Mucosa of descending colon (tissue), 3 donors: ENCODE results near the gene TRPM3. TPM values are rescaled to one million over a fixed set of nuclear protein-coding genes. Genes with fewer than 3 reads are reported as not detected.

Experiments used
- ATAC-seq: fragments of 200-7000 bp; cut with Tn5 transposase; one replicate; pipeline ENCODE4 v1.9.1; 2020; ENCODE audit warnings: mild to moderate bottlenecking, moderate library complexity
- DNase-seq, 3 donors: peaks; one replicate each; pipeline ENCODE4 v3.0.0-alpha.2; 2020
- H3K36me3 ChIP-seq: fragments of 200-600 bp; one replicate; pipeline ENCODE4 v1.8.0; 2021; ENCODE audit warnings: low read depth, mild to moderate bottlenecking
- H3K4me1 ChIP-seq: fragments of 200-600 bp; one replicate; pipeline ENCODE4 v1.8.0; 2021; ENCODE audit warnings: low read depth, mild to moderate bottlenecking
- H3K4me3 ChIP-seq: fragments of 200-600 bp; one replicate; pipeline ENCODE4 v1.8.0; 2021; ENCODE audit warnings: mild to moderate bottlenecking
- H3K9me3 ChIP-seq: fragments of 200-600 bp; one replicate; pipeline ENCODE4 v1.8.0; 2021; ENCODE audit warnings: mild to moderate bottlenecking
- intact Hi-C, 2 donors: fragments of 100-400 bp; cut with DNase I in 1 of 2; cut with micrococcal nuclease in 1 of 2; formaldehyde crosslinking; loops; one replicate each; pipeline versions ENCODE4 v1.11.0 to v1.11.1; 2022; cut with DNase I, micrococcal nuclease
- total RNA-seq, 3 donors: library from RNA; stranded (reverse); fragmentation: NEBNext Ultra II Directional in 2 of 3; extraction: Animal tissue kit (Norgen Biotek cat#: 25700) in 2 of 3; gene quantifications; one replicate each; pipeline versions ENCODE4 v1.2.1 to v1.2.4, GENCODE V29; 2021 to 2023
- TF ChIP-seq, protein P1 (sequence below): fragments of 200-600 bp; IDR thresholded peaks from one replicate; pipeline ENCODE4 v1.8.0; 2022; ENCODE audit warnings: antibody characterized with exemption, mild to moderate bottlenecking
- donor health status: DM: no; HTN: no; CAD: no; lungs with moderate emphysema.
- donor health status: DM: no; HTN: no; CAD: no.
- donor health status: DM: no; HTN: yes; CAD: no.

TRPM3 gene
- total RNA-seq, 3 donors from 2014 or later = 0.29 to 0.55 (median 0.51) TPM

- ATAC-seq (no peak), DNase-seq (peak in 1 of 3 donors; percentile 5)
- no peak overlapping the region for H3K4me3 ChIP-seq
- no peaks in the 10 kb centered on the region for H3K4me1 ChIP-seq
- TF ChIP-seq, protein P1, sequence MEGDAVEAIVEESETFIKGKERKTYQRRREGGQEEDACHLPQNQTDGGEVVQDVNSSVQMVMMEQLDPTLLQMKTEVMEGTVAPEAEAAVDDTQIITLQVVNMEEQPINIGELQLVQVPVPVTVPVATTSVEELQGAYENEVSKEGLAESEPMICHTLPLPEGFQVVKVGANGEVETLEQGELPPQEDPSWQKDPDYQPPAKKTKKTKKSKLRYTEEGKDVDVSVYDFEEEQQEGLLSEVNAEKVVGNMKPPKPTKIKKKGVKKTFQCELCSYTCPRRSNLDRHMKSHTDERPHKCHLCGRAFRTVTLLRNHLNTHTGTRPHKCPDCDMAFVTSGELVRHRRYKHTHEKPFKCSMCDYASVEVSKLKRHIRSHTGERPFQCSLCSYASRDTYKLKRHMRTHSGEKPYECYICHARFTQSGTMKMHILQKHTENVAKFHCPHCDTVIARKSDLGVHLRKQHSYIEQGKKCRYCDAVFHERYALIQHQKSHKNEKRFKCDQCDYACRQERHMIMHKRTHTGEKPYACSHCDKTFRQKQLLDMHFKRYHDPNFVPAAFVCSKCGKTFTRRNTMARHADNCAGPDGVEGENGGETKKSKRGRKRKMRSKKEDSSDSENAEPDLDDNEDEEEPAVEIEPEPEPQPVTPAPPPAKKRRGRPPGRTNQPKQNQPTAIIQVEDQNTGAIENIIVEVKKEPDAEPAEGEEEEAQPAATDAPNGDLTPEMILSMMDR = no peak
- intact Hi-C loops = no loop called here
- H3K9me3 ChIP-seq = peaks cover 21% of the 10 kb centered on the region
- H3K36me3 ChIP-seq = no peaks in the 10 kb centered on the region
Measured at GRCh38 chr9:71003346-71003745, 118.1 kb downstream of the TRPM3 start.

DNA sequence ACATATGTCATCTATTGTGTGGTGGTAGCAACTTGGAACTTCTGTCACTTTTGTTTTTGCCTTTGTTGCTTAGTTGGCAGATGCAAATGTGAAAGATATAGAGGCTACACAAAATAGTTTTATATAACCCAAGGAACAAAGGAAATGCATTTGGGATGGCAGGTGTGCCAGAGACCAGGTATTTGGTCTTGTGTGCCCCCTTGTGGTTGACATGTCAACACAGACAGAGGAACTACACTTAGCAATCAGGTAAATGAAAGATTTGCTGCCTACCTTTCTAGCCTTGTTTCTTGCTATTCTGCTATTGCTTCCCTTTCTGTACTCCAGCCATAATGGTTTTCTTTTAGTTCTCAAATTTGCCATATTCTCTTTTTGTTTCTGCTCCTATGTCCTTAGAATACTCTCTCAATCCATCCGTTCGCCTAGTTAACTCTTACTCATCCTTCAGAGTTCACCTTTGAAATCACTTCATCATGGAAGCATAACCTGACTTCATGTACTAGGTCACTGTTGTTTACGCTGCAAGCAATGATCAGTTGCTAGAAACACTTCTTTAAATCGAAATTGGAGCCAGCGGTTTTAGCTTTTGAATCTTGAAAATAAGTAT, 119.5 kb downstream of the TRPM3 start:
- ATAC-seq (peak; percentile 63), DNase-seq (peak in 1 of 3 donors; percentile 63)
- intact Hi-C loops = no loop called here
- Histone ChIP-seq H3K36me3 (no peaks in the 10 kb centered on the region), H3K9me3 (peaks cover 21% of the 10 kb centered on the region), H3K4me1 (no peaks in the 10 kb centered on the region), H3K4me3 (no peak overlapping the region)
- TF ChIP-seq, protein P1 = no peak

- ATAC-seq = no peak
- Histone ChIP-seq H3K9me3 (no peaks in the 10 kb centered on the region), H3K4me3 (no peak overlapping the region), H3K4me1 (no peaks in the 10 kb centered on the region), H3K36me3 (no peaks in the 10 kb centered on the region)
- no peak for DNase-seq
- TF ChIP-seq, protein P1 = no peak
- intact Hi-C loops = no loop called here
Measured at GRCh38 chr9:70998962-70999361, 122.5 kb downstream of the TRPM3 start.

DNA sequence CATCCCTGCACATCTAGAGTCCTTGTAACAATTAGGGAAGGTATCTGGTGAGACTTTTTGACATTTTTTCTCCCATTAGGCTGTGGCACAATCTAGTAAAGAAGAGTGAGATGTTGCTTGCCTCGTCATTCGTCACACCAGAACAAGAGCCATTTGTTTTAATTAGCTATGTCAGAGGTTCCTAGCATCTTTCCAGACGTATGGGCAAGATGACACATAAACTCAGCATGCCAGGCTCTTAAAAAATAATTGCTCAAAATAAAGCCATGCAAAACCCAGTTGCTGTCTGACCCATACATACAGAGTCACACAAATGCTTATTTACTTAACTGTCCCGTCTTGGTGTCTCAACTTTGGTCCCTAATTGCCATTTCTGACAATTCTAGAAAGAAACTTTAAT, 125.9 kb downstream of the TRPM3 start:
- intact Hi-C loops = no loop called here
- no peaks in the 10 kb centered on the region for H3K9me3 ChIP-seq
- DNase-seq (no peak), ATAC-seq (no peak)
- no peaks in the 10 kb centered on the region for H3K4me1 ChIP-seq
- H3K4me3 ChIP-seq = no peak overlapping the region
- no peaks in the 10 kb centered on the region for H3K36me3 ChIP-seq
- TF ChIP-seq, protein P1 = no peak

- ATAC-seq (no peak), DNase-seq (no peak)
- TF ChIP-seq, protein P1 = no peak
- Histone ChIP-seq H3K4me1 (no peaks in the 10 kb centered on the region), H3K36me3 (no peaks in the 10 kb centered on the region), H3K4me3 (no peak overlapping the region), H3K9me3 (no peaks in the 10 kb centered on the region)
- intact Hi-C loops = no loop called here
Measured at GRCh38 chr9:70994582-70994981, 126.8 kb downstream of the TRPM3 start.

GRCh38 chr9:70988551-70988950, 132.9 kb downstream of the TRPM3 start:
- TF ChIP-seq, protein P1 = no peak
- DNase-seq (no peak), ATAC-seq (no peak)
- no peaks in the 10 kb centered on the region for H3K36me3 ChIP-seq
- no peak overlapping the region for H3K4me3 ChIP-seq
- H3K9me3 ChIP-seq = peaks cover 3% of the 10 kb centered on the region
- H3K4me1 ChIP-seq = no peaks in the 10 kb centered on the region
- intact Hi-C loops = no loop called here
